Measurements from ENCODE around the gene PDGFB.

Gene PDGFB

GRCh38 chr22:39276440-39277141 lies 31.8 kb upstream of the PDGFB start:
- DNase-seq = no peak

DNA sequence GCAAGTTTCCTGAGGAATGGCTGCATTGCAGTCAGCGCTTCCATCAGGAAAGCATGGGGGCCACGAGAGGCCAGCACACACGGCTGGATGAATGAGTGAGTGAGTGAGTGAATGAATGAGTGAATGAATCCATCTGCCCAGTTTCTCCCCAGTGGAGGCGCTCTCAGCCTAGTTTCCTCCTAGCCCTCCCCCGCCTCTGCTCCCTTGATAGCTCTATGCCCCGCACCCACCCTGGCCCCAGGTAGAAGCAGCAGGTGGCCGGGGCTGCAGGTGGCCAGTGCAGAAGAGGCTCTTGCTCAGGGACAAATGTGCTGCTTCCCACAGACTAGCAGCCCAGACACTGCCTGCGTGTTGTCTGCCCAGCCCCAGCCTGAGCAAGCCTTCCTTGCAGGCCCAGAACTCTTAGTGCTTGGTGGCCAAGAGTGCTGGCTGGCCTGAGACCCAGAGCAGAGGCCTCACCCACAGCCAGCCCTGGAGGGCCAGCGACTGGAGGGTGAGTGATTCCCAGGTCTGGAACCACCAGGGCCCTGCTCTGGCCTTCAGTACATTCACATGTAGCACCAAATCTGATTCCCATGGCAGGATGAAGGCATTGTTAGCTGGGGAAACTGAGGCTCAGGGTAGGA lies 31.1 kb upstream of the PDGFB start:
- no peak for DNase-seq

- no peak for DNase-seq
Observed at GRCh38 chr22:39273950-39274887, 29.4 kb upstream of the PDGFB start.

DNA sequence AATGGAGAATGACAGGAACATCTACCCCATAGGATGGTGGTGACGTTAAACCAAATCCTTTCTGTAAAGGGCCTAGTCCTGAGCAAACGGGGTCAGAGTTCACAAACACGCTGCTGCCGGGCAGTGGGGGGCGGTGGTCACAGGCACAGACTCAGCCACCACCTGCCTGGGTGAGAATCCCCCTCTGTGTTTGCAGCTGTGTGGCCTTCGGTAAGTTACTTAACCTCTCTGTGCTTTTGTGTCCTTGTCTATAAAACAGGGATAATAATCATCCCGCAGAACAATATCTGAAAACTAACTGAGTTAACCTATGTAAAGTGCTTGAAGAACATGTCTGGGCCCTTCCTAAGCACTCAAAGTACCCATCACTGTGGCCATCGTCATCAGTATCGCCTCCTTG lies 26.0 kb upstream of the PDGFB start:
- DNase-seq = no peak

- DNase-seq = no peak
Observed at GRCh38 chr22:39270280-39270679, 25.5 kb upstream of the PDGFB start.

DNA sequence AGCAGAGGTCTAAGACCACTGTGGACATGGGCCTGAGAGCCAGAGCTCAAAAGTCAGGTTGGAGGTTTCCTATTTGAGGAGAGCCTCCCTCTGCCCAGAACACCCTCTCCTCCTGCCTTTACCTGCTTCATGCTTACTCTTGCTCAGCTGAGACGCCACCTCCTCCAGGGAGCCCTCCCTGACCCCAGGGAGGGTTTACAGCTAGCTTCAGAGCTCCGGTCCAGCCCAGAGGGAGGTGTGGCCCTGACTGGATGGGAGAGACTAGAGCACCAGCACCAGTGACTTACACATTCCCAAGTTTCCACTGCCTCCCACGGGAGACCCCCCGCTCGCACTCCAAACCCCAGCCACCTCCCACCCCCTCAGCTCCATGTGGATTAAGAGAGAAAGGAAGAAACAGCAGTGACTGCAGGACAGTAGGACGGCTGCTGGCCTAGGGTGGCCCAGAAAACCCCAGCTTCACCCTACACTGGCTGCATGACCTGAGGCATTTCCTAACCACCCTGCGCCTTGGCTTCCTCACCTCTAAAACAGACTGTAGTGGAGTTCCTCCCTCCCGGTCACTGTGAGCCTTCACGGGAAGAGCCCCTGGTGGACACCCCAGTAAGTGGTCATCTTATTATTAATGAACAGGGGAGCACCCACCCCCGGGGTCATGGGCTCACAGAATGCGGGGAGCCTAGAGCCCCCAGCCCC lies 24.5 kb upstream of the PDGFB start:
- DNase-seq = no peak

GRCh38 chr22:39268645-39269044 lies 23.9 kb upstream of the PDGFB start:
- DNase-seq = no peak

GRCh38 chr22:39267974-39268373 lies 23.2 kb upstream of the PDGFB start:
- DNase-seq = no peak

DNA sequence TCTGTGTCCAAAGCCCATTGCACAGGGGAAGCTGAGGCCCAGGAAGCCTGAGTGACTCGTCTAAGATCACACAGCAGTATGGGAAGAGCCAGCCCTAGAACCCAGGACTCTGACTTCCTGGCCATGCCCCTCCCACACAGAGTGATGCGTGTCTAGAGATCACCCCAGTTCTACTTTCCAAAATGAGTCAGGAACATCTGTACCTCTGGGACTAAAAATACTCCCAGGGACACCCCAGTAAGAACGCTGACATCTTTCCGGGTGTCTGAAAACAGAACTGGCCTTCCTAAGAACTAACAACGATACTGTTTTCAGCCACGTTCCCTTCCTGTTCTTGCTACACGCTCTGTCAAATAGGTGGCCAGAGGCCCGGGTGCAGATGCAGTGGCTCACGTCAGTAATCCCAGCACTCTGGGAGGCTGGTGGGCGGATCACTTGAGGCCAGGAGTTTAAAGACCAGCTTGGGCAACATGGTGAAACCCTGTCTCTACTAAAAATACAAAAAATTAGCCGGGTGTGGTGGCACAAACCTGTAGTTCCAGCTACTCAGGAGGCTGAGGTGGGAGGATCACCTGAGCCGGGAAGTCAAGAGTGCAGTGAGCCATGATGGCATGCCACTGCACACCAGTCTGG lies 21.7 kb upstream of the PDGFB start:
- DNase-seq = no peak

DNA sequence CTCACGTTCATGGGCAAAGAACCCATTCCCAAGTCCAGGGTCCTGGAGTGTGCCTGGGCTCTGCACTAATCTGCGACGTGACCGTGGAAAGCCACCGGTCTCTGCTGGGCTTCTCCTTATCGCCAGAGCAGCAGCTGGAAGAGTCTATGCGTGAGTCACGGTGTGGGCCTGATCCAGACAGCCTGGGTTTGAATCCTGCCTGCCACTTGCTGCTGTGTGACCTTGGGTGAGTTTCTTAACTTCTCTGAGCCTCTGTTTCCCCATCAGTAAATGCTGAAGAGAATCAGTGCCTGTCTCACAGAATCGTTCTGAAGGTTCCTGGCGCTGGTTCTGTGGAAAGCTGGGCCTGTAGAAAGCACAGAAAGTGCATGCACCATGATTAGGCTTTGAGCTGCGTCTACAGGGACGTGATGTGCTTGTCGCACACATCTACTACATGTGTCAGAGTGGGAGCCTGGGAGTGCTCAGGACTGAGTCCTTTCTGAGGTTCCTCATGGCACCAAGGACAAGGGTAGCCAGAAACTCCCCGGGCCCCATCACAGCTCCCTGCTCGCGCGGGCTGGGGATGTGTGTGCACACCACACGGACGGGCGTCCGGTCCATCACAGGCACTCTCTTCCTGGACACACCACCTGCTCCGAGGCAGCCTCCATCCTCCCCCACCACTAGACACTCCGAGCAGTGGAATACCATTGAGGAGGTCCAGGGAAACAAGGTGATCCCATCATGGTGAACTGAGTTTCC lies 20.5 kb upstream of the PDGFB start:
- no peak for DNase-seq

- no peak for DNase-seq
Observed at GRCh38 chr22:39264349-39265038, 19.7 kb upstream of the PDGFB start.

- no peak for DNase-seq
Observed at GRCh38 chr22:39263626-39264348, 19.0 kb upstream of the PDGFB start.

DNA sequence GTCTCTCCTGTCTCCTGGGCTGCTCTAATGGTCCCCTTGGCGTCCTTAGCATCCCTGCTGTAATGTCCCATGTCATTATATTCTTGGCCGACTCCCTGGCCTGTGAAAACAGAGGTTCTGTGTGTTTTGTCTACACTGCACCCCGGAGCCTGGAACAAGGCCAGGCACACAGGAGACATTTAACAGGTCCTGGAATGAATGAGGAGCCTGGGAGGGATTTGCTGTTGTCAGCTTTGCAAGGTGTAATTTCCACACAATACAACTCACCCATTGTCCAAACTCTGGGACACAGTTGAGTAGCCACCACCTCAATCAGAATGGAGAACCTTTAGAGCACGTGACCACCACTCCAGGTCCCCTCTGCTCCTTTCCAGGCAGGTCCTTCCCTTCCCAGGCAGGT lies 14.9 kb upstream of the PDGFB start:
- DNase-seq = no peak

GRCh38 chr22:39257901-39258475 lies 13.2 kb upstream of the PDGFB start:
- no peak for DNase-seq

- no peak for DNase-seq
Observed at GRCh38 chr22:39256979-39257378, 12.2 kb upstream of the PDGFB start.

DNA sequence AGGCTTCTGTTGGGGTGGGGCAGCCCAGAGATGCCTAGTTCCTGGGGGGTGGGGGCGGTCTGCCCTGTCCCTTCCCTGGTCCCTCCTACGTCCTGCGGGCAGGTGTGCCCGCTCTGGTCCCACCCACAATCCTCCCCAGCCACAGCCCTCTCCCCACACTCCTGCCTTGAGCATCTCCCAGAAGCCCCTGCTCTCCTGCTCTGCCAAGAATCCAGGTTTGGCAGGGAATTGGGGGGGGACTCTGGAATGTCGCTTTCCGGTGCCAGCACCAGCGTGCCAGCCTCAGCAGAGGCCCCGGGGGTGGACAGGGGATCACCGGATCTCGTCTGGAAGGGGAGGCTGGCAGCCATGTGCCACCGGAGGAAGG lies 11.4 kb upstream of the PDGFB start:
- no peak for DNase-seq

DNA sequence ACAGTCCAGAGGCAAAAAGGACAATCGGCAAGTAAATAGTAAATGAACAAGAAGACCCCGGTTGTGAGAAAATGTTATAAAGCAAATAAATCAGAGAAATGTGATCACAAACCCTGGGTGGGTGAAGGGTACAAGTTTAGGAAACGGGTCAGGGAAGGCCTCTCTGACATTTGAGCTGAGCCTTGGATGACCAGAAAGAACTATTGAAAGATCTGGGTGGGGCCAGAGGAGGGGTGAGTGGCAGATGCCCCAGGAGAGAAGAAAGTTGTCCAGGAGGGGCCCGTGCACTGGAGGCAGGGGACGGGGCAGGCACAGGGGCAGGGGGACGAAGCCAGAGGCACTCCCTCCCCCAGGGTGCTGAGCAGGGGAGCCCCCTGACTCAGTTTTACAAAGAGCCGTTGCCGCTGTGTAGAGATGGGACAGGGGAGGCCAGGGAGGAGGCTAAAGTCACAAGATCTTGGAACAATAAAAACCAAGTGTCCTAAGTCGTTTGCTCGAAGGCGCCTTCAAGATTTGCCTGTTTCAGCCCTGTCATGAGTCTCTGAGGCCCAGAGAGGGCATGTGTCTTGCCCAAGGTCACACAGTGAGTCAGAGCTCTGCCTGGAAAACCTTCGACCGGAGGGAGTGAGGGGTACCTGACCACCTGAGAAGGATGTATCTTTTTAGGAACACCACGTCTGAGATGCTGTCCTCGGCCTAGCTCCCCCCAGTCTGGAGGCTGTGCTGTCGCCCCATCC lies 10.8 kb upstream of the PDGFB start:
- no peak for DNase-seq

- no peak for DNase-seq
Observed at GRCh38 chr22:39254789-39255298, 10.1 kb upstream of the PDGFB start.

DNA sequence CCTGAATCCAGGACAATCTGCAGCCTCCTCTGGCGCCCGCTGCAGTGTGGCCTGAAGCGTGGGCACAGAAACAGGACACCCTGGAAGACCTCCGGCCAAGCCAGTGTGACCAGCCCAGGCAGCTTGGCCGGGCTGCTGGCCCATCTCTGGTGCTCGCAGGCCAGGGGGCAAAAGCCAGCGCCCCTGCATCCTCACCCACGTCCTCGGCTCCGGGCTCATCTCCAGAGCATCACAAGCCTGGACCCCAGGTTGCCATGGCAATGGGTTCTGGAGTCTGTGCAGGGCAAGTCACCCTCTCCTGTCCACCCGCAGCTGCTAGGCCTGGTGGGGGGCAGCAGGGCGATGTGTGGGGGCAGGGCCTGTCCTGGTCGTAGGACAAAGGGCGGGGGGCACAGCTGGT lies 9.3 kb upstream of the PDGFB start:
- no peak for DNase-seq

Measured in activated naive CD4-positive, alpha-beta T cell treated with anti-CD3 and anti-CD28 coated beads, Interleukin-2, amount 50 U/mL, for 16 hours (primary cell).